HFFc6 (cell line): ENCODE results near the gene SLC6A9. TPM values are rescaled to one million over a fixed set of nuclear protein-coding genes. Genes with fewer than 3 reads are reported as not detected.

Experiments used
- total RNA-seq, 6 experiments: library from RNA; stranded (reverse); fragmentation: NEBNext Ultra II Directional; extraction: Animal tissue kit (Norgen Biotek cat#: 25700); gene quantifications; 2 replicates in 1 of 6; 3 replicates in 5 of 6; pipeline ENCODE4 v1.2.3, GENCODE V29; 2021

Gene SLC6A9
- total RNA-seq, 6 experiments from 2014 or later = 8.3 to 11.0 (median 9.3) TPM

Other genes with a start within 250 kb of the SLC6A9 start
- under 1 TPM; 0.14 to 0.61 (median 0.37) TPM for gene ARTN, start 97.7 kb downstream of the SLC6A9 start, total RNA-seq
- gene IPO13, start 84.5 kb downstream of the SLC6A9 start, total RNA-seq = 10 to 100 TPM; 24.0 to 27.8 (median 25.0) TPM
- gene DPH2, start 61.5 kb downstream of the SLC6A9 start, total RNA-seq = 10 to 100 TPM; 19.1 to 22.7 (median 20.8) TPM
- gene ATP6V0B, start 56.5 kb downstream of the SLC6A9 start, total RNA-seq = 100 to 1,000 TPM; 145 to 191 (median 155) TPM
- 100 to 1,000 TPM in 2 of 6 experiments, 10 to 100 TPM in 4; 87.8 to 107 (median 98.8) TPM for gene B4GALT2, start 52.3 kb downstream of the SLC6A9 start, total RNA-seq
- gene CCDC24, start 39.9 kb downstream of the SLC6A9 start, total RNA-seq = 1 to 10 TPM; 5.6 to 7.7 (median 6.5) TPM
- under 1 TPM in 2 of 6 experiments, not detected in 4; 0.06 to 0.07 TPM for gene KLF17, start 87.4 kb upstream of the SLC6A9 start, total RNA-seq
- gene KLF18, start 110.2 kb upstream of the SLC6A9 start, total RNA-seq = not detected
- gene DMAP1, start 182.0 kb upstream of the SLC6A9 start, total RNA-seq = 10 to 100 TPM; 25.7 to 34.6 (median 30.1) TPM